Measurements from ENCODE around the gene GPR65. TPM values are rescaled to one million over a fixed set of nuclear protein-coding genes. Genes with fewer than 3 reads are reported as not detected.
A peak's percentile ranks its signal among the peaks of the same experiment; 100 is the strongest.

The GPR65 gene
- total RNA-seq, 1 donor from 2014 or later: not detected

- DNase-seq (ENCODE audit: low spot score, unreplicated experiment): no peak
- Mint-ChIP-seq H3K4me1 (ENCODE audit: low read depth) (peaks cover 14% of the 10 kb centered on the region), H3K4me3 (ENCODE audit: low read depth) (no peak overlapping the region), H3K27me3 (no peaks in the 10 kb centered on the region), H3K27ac (no peak overlapping the region), H3K9me3 (ENCODE audit: low read depth) (no peaks in the 10 kb centered on the region), H3K36me3 (ENCODE audit: insufficient read depth) (no peaks in the 10 kb centered on the region)
- no peak for TF ChIP-seq CTCF (IDR thresholded peaks at IDR 0.05; ENCODE audit: unreplicated experiment)
These were observed 4.6 kb downstream of the GPR65 start for GRCh38 chr14:88009486-88009885.

GRCh38 chr14:88010331-88010730 is 5.4 kb downstream of the GPR65 start:
- Mint-ChIP-seq H3K27me3 (no peaks in the 10 kb centered on the region), H3K27ac (no peak overlapping the region), H3K36me3 (ENCODE audit: insufficient read depth) (no peaks in the 10 kb centered on the region), H3K4me3 (ENCODE audit: low read depth) (no peak overlapping the region), H3K4me1 (ENCODE audit: low read depth) (peaks cover 14% of the 10 kb centered on the region), H3K9me3 (ENCODE audit: low read depth) (no peaks in the 10 kb centered on the region)
- no peak for DNase-seq (ENCODE audit: low spot score, unreplicated experiment)
- TF ChIP-seq CTCF (IDR thresholded peaks at IDR 0.05; ENCODE audit: unreplicated experiment): no peak

- Mint-ChIP-seq H3K4me1 (ENCODE audit: low read depth) (peaks cover 20% of the 10 kb centered on the region), H3K27me3 (no peaks in the 10 kb centered on the region), H3K4me3 (ENCODE audit: low read depth) (no peak overlapping the region), H3K36me3 (ENCODE audit: insufficient read depth) (no peaks in the 10 kb centered on the region), H3K9me3 (ENCODE audit: low read depth) (peaks cover 3% of the 10 kb centered on the region), H3K27ac (no peak overlapping the region)
- no peak for DNase-seq (ENCODE audit: low spot score, unreplicated experiment)
- TF ChIP-seq CTCF (IDR thresholded peaks at IDR 0.05; ENCODE audit: unreplicated experiment): no peak
These were observed 7.6 kb downstream of the GPR65 start for GRCh38 chr14:88012495-88012894.

GRCh38 chr14:88013750-88014349 is 8.9 kb downstream of the GPR65 start:
- H3K9me3 Mint-ChIP-seq (ENCODE audit: low read depth): peaks cover 3% of the 10 kb centered on the region
- no peak overlapping the region for H3K27ac Mint-ChIP-seq
- H3K4me1 Mint-ChIP-seq (ENCODE audit: low read depth): peaks cover 20% of the 10 kb centered on the region
- TF ChIP-seq CTCF (IDR thresholded peaks at IDR 0.05; ENCODE audit: unreplicated experiment): peak; percentile 86
- peak; percentile 41 for DNase-seq (ENCODE audit: low spot score, unreplicated experiment)
- no peaks in the 10 kb centered on the region for H3K27me3 Mint-ChIP-seq
- no peak overlapping the region for H3K4me3 Mint-ChIP-seq (ENCODE audit: low read depth)
- no peaks in the 10 kb centered on the region for H3K36me3 Mint-ChIP-seq (ENCODE audit: insufficient read depth)

GRCh38 chr14:88016768-88017167 is 11.8 kb downstream of the GPR65 start:
- Mint-ChIP-seq H3K9me3 (ENCODE audit: low read depth) (peaks cover 7% of the 10 kb centered on the region), H3K27me3 (no peaks in the 10 kb centered on the region), H3K36me3 (ENCODE audit: insufficient read depth) (no peaks in the 10 kb centered on the region), H3K27ac (peak overlapping the region; percentile 14), H3K4me1 (ENCODE audit: low read depth) (peaks cover 6% of the 10 kb centered on the region), H3K4me3 (ENCODE audit: low read depth) (no peak overlapping the region)
- DNase-seq (ENCODE audit: low spot score, unreplicated experiment): no peak
- TF ChIP-seq CTCF (IDR thresholded peaks at IDR 0.05; ENCODE audit: unreplicated experiment): no peak

All from progenitor cell of endocrine pancreas (in vitro differentiated cells).